ENCODE measurements around the gene TCF4.

TCF4 gene

DNA sequence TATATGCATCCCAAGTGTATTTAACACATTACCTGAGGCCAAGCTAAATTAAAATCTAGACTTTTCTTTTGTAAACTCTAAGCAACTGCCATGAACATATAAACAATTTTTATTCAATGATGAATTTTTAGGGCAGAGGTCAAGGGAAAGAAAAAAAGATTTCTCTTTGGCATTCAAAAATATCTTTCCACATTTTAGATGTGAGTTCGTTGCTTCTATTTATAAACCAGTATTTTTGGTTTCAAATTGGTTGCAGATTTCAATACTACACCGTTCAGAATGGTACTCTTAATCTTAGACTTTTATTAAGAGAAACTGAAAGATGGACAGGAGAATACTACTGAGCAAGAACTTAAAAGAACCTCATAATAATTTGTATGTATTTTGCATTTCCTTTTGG lies 335.1 kb downstream of the TCF4 start:
- no peak overlapping the region for H3K4me3 ChIP-seq (ENCODE audit: low read depth, low read length)
- TF ChIP-seq, protein P1, sequence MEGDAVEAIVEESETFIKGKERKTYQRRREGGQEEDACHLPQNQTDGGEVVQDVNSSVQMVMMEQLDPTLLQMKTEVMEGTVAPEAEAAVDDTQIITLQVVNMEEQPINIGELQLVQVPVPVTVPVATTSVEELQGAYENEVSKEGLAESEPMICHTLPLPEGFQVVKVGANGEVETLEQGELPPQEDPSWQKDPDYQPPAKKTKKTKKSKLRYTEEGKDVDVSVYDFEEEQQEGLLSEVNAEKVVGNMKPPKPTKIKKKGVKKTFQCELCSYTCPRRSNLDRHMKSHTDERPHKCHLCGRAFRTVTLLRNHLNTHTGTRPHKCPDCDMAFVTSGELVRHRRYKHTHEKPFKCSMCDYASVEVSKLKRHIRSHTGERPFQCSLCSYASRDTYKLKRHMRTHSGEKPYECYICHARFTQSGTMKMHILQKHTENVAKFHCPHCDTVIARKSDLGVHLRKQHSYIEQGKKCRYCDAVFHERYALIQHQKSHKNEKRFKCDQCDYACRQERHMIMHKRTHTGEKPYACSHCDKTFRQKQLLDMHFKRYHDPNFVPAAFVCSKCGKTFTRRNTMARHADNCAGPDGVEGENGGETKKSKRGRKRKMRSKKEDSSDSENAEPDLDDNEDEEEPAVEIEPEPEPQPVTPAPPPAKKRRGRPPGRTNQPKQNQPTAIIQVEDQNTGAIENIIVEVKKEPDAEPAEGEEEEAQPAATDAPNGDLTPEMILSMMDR (IDR thresholded peaks at IDR 0.05; ENCODE audit: borderline replicate concordance, insufficient read depth, low read depth, low read length), result no peak

DNA sequence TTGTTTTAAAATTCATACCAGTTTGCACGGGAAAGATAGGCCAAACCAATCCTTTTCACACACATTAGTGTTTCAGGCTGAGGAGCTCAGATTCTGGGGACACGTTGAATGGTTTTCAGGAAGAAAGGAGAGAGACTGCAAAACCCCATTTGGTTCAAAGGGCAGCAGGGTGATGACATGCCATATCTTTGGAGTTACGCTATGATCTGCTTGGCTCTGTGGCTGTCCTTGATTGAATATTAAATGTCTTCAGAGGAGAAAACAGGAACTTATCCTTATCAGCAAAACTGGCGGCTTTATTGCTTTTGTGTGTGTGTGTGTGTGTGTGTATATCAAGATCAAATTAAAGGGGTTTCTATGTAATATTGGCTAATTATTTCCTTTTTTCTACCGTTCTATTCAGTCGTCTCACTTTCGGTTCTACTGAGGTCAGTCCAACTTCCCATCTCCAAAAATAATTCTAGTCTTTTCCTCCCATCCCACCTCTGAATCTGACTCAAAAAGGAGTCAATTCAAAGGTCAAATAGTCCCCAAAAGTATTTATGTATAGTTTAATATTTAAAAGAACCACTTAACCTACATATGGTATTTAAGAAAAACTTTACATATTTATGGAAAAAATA lies 335.8 kb downstream of the TCF4 start:
- no peak overlapping the region for H3K4me3 ChIP-seq (ENCODE audit: low read depth, low read length)
- TF ChIP-seq, protein P1 (IDR thresholded peaks at IDR 0.05; ENCODE audit: borderline replicate concordance, insufficient read depth, low read depth, low read length), result no peak

DNA sequence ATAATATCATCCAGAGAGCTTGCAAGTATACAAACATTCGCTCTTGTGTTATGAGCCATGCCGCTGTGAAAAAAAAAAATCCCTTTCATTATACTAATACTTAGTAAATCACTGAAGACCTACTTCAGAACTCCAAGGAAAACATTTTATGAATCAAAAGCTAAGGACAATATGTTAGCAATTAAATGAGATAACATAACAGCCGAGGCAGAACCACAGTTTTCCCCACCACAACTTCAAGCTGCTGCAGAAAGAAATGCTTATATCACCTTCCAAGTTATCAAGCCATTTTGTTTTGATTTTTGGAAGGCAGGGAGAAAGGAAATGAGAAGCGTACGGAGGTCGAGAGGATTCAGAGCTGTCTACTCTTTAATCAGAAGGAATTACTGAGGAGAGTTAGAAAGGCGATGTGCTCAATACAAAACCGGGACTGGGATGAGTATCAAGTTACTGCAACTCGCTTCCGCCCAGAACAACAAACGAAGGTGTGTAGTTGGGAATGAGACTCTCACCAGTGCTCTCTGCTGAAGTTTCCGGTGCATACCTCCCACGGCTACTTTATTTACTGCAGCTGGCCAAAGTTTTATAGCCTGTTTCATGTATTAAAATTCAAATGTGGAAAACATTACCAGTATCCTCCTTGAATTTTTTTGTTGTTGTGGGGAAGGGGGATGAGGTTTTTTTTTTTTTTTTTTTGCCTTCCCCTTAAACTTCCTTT lies 336.6 kb downstream of the TCF4 start:
- TF ChIP-seq, protein P1 (IDR thresholded peaks at IDR 0.05; ENCODE audit: borderline replicate concordance, insufficient read depth, low read depth, low read length), result no peak
- no peak overlapping the region for H3K4me3 ChIP-seq (ENCODE audit: low read depth, low read length)

DNA sequence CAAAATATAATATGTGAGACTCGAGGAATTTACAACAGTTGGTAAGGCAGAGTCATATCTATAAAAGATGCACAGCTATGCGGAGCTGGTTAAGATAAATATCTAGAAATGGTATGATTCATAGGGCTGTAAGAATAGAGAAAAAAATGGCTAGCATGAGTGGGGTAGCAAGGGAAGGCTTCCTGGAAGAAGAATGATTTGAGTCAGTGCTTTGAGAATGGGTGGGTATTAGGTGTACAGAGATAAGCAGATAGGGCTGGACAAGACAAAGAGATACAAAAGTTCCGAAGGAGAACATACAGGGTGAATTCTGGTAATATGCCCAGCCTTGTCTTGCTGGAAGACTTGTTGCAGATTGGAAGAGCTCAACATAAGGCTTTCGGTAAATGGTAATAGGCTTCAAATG lies 337.2 kb downstream of the TCF4 start:
- TF ChIP-seq, protein P1 (IDR thresholded peaks at IDR 0.05; ENCODE audit: borderline replicate concordance, insufficient read depth, low read depth, low read length), result no peak
- H3K4me3 ChIP-seq (ENCODE audit: low read depth, low read length), result no peak overlapping the region

DNA sequence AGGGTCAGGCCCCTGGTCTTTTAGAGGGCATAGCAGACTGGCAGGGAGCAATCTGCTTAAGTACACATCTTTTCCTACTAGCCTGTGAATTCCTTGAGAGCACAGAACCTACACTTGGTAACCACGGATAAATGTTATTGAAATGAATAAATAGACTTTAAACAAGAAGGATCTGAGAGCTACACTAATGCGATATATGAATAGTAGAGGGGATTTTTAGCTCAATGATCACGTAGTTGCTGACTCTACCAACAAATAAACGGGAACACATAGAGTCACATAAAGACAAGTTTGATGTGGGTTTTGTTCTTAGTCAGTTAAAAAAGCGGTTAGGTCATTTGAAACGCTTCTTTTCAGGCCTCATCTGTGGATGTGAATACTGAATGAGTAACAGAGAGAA lies 338.4 kb downstream of the TCF4 start:
- H3K4me3 ChIP-seq (ENCODE audit: low read depth, low read length), result no peak overlapping the region
- TF ChIP-seq, protein P1 (IDR thresholded peaks at IDR 0.05; ENCODE audit: borderline replicate concordance, insufficient read depth, low read depth, low read length), result no peak

DNA sequence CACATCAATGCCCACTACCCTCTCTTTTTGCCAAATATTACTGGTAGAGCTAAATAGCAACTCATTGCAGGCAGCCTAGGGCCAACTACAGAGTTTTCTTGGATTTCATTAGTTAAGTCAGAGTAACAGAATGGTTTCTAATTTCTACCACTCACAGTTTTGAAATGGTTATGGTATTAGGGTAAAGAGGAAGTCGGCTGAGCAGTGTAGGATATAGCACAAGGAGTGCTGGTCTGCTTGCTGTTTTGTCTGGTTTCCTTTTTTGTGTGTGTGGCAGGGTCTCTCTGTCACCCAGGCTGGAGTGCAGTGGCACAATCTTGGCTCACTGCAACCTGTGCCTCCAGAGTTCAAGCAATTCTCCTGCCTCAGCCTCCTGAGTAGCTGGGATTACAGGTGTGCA lies 339.5 kb downstream of the TCF4 start:
- TF ChIP-seq, protein P1 (IDR thresholded peaks at IDR 0.05; ENCODE audit: borderline replicate concordance, insufficient read depth, low read depth, low read length), result no peak
- no peak overlapping the region for H3K4me3 ChIP-seq (ENCODE audit: low read depth, low read length)

DNA sequence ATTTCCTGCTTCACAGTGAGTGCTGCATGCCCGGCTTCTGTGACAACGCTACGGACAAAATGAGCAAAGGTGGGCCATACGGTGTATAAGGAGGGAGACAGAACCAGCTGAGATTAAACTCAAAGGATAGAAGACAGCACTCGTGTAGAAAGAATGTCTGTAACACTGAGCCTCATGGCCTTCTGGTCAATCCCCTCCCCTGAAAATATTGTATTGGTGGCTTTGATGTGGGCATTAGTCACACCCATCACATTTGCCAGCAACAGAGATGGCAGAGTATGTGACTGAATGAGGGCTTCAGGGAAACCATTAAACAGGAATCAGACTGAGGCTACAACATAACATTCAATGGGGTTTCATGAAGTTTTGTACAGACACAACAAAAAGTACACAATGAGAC lies 341.0 kb downstream of the TCF4 start:
- H3K4me3 ChIP-seq (ENCODE audit: low read depth, low read length), result no peak overlapping the region
- TF ChIP-seq, protein P1 (IDR thresholded peaks at IDR 0.05; ENCODE audit: borderline replicate concordance, insufficient read depth, low read depth, low read length), result no peak
